Suprapubic skin (tissue), 4 donors: ENCODE data around the gene SYT6. TPM values are rescaled to one million over a fixed set of nuclear protein-coding genes. Genes with fewer than 3 reads are reported as not detected.

Experiments used
- DNase-seq, 2 donors: peaks; one replicate each; pipeline ENCODE4 v3.0.0-alpha.2; 2019; ENCODE audit warnings: low spot score in 2 of 2
- H3K27ac ChIP-seq: fragments of 200-600 bp; sonication (generic); one replicate; pipeline ENCODE4 v1.5.1; 2019
- H3K27me3 ChIP-seq: fragments of 200-600 bp; sonication (generic); one replicate; pipeline ENCODE4 v1.5.1; 2019
- H3K36me3 ChIP-seq: fragments of 200-600 bp; sonication (generic); one replicate; pipeline ENCODE4 v1.5.1; 2019
- H3K4me1 ChIP-seq: fragments of 200-600 bp; sonication (generic); one replicate; pipeline ENCODE4 v1.5.1; 2019
- H3K4me3 ChIP-seq: fragments of 200-600 bp; sonication (generic); one replicate; pipeline ENCODE4 v1.5.1; 2019; ENCODE audit warnings: mild to moderate bottlenecking
- H3K9me3 ChIP-seq: fragments of 200-600 bp; sonication (generic); one replicate; pipeline ENCODE4 v1.5.1; 2019
- EP300 ChIP-seq: sonication (generic); formaldehyde crosslinking; IDR thresholded peaks from one replicate; pipeline ENCODE4 v1.6.1; 2017; ENCODE audit warnings: antibody characterized with exemption
- POLR2A ChIP-seq, 2 donors: fragments of 450-650 bp; IDR thresholded peaks; one replicate each; pipeline ENCODE4 v1.6.1; 2017; ENCODE audit warnings: antibody characterized with exemption in 2 of 2, mild to moderate bottlenecking in 2 of 2, moderate library complexity in 2 of 2
- POLR2AphosphoS5 ChIP-seq, 3 donors: sonication (generic); formaldehyde crosslinking; IDR thresholded peaks; one replicate each; pipeline ENCODE4 v1.6.1; 2017; ENCODE audit warnings: antibody characterized with exemption in 3 of 3
- WGBS: methylation state at CpG from one replicate; pipeline ENCODE4 v1.1.5; 2018; 5-methylcytosine and 5-hydroxymethylcytosine counted together
- total RNA-seq, 4 donors: library from RNA; depleted of rRNA; stranded (reverse); fragments of >200 nt; gene quantifications; one replicate each; pipeline ENCODE4 v1.1.0, GENCODE V29; 2016
- TF ChIP-seq, protein P1 (sequence below), 2 donors: fragments of 200-600 bp in 1 of 2; fragments of 450-650 bp in 1 of 2; sonication (generic) in 1 of 2; IDR thresholded peaks; one replicate each; pipeline ENCODE4 v1.5.1; 2016 to 2019; ENCODE audit warnings: antibody characterized with exemption in 2 of 2, mild to moderate bottlenecking in 1 of 2, moderate library complexity in 1 of 2

SYT6 gene
- total RNA-seq, 4 donors from 2014 or later, result 0.23 TPM; not detected in 3

DNA sequence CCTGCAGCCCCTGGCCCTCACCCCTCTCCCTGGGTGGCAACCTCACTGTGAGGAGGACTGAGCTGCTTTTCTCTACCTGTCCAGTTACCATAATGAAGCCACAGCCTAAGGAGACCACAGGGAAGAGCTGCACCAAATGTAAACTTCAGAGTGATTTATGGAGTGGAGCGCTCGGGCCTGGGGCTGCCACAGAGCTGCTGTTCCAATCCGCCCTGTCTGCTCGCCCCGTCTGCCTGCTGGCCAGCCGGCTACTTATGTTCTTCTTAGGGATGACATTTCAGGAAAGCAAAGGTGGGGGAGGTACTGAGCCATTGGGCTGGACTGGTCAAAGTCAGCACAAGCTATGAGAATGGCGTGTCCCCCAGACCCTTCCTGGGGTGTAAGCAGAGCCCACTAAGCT is 17.9 kb downstream of the SYT6 start:
- Histone ChIP-seq H3K4me1 (no peaks in the 10 kb centered on the region), H3K27ac (no peak overlapping the region), H3K4me3 (no peak overlapping the region), H3K9me3 (no peaks in the 10 kb centered on the region), H3K27me3 (peaks cover 16% of the 10 kb centered on the region), H3K36me3 (no peaks in the 10 kb centered on the region)
- WGBS, result 59% methylated on average over 6 of the region's 7 CpGs
- DNase-seq, result no peak
- TF ChIP-seq, protein P1, sequence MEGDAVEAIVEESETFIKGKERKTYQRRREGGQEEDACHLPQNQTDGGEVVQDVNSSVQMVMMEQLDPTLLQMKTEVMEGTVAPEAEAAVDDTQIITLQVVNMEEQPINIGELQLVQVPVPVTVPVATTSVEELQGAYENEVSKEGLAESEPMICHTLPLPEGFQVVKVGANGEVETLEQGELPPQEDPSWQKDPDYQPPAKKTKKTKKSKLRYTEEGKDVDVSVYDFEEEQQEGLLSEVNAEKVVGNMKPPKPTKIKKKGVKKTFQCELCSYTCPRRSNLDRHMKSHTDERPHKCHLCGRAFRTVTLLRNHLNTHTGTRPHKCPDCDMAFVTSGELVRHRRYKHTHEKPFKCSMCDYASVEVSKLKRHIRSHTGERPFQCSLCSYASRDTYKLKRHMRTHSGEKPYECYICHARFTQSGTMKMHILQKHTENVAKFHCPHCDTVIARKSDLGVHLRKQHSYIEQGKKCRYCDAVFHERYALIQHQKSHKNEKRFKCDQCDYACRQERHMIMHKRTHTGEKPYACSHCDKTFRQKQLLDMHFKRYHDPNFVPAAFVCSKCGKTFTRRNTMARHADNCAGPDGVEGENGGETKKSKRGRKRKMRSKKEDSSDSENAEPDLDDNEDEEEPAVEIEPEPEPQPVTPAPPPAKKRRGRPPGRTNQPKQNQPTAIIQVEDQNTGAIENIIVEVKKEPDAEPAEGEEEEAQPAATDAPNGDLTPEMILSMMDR (IDR thresholded peaks at IDR 0.05), result no peak
- TF ChIP-seq POLR2A (IDR thresholded peaks at IDR 0.05) (no peak), EP300 (no peak), POLR2AphosphoS5 (IDR thresholded peaks at IDR 0.05) (no peak)

GRCh38 chr1:114134518-114134917 is 19.2 kb downstream of the SYT6 start:
- H3K9me3 ChIP-seq, result no peaks in the 10 kb centered on the region
- no peak overlapping the region for H3K27ac ChIP-seq
- no peak overlapping the region for H3K4me3 ChIP-seq
- TF ChIP-seq, protein P1 (IDR thresholded peaks at IDR 0.05), result no peak
- TF ChIP-seq POLR2A (IDR thresholded peaks at IDR 0.05), result no peak
- no peak for TF ChIP-seq POLR2AphosphoS5 (IDR thresholded peaks at IDR 0.05)
- TF ChIP-seq EP300, result no peak
- H3K4me1 ChIP-seq, result no peaks in the 10 kb centered on the region
- peaks cover 13% of the 10 kb centered on the region for H3K27me3 ChIP-seq
- DNase-seq, result no peak
- H3K36me3 ChIP-seq, result no peaks in the 10 kb centered on the region
- 80% methylated on average over 4 of the region's 4 CpGs for WGBS

DNA sequence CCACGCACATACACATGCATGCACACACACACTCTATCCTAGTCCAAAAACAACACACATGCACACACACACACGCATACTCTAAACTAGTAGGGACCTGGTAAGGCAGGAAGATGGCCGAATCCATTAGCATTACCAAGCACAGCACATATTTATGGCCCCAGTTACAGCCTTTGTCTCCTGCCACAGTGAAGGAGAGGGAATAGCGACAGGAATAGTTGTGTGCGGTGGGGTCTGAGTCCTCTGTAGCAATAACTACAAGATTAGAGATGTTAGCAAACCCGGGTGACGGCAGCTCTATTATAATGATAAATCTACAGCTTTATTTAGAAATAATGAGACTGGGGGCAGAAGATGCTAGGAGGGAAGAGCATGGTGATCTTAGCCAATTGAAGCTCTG is 20.5 kb downstream of the SYT6 start:
- no peaks in the 10 kb centered on the region for H3K36me3 ChIP-seq
- no peak for DNase-seq
- H3K4me3 ChIP-seq, result no peak overlapping the region
- TF ChIP-seq, protein P1 (IDR thresholded peaks at IDR 0.05), result no peak
- no peak for TF ChIP-seq EP300
- TF ChIP-seq POLR2A (IDR thresholded peaks at IDR 0.05), result no peak
- no peak for TF ChIP-seq POLR2AphosphoS5 (IDR thresholded peaks at IDR 0.05)
- peaks cover 13% of the 10 kb centered on the region for H3K27me3 ChIP-seq
- H3K9me3 ChIP-seq, result no peaks in the 10 kb centered on the region
- no peaks in the 10 kb centered on the region for H3K4me1 ChIP-seq
- 91% methylated on average over 7 of the region's 7 CpGs for WGBS
- H3K27ac ChIP-seq, result no peak overlapping the region

- TF ChIP-seq EP300, result no peak
- no peak for TF ChIP-seq POLR2AphosphoS5 (IDR thresholded peaks at IDR 0.05)
- TF ChIP-seq, protein P1 (IDR thresholded peaks at IDR 0.05), result no peak
- no peak for TF ChIP-seq POLR2A (IDR thresholded peaks at IDR 0.05)
- H3K4me1 ChIP-seq, result no peaks in the 10 kb centered on the region
Observed at GRCh38 chr1:114131526-114132220, 22.0 kb downstream of the SYT6 start.

DNA sequence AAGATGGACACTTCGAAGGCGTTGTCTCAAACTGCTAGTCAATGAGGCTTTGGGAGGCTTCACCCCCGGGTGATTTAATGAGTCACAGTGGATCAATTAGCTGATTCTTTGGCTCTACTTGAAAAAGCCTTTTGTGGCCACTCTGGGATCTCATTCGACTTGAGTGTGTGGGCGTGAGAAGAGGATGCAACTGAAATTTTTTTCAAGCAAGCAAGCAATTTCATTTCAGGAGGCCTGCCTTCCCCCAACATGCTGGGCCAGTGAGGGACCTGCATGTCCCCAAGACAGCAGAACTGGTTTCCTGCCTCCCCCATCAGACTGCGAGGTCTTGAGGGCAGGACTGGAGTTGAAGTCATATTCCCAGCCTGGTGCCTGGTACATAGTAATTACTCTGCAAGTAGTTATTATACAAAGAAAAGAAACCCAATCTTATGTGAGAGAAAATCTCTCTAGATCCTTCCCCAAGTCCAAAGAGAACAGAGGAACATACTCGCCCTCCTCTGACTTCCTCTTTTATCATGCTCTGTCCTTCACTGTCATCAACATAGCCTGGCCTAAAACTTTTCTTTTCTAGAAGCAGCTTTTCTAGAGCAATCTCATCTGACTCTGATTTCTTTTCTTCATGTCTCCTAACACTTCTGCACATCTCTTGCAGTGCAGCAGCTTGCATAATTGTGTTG is 22.7 kb downstream of the SYT6 start:
- Histone ChIP-seq H3K4me3 (no peak overlapping the region), H3K36me3 (no peaks in the 10 kb centered on the region), H3K4me1 (no peaks in the 10 kb centered on the region), H3K9me3 (no peaks in the 10 kb centered on the region), H3K27ac (no peak overlapping the region), H3K27me3 (peaks cover 6% of the 10 kb centered on the region)
- DNase-seq, result no peak
- 58% methylated on average over 7 of the region's 7 CpGs for WGBS
- TF ChIP-seq EP300 (no peak), POLR2AphosphoS5 (IDR thresholded peaks at IDR 0.05) (no peak), POLR2A (IDR thresholded peaks at IDR 0.05) (no peak)

More at GRCh38 chr1:114131526-114132220, 22.0 kb downstream of the SYT6 start:
- Histone ChIP-seq H3K4me3 (no peak overlapping the region), H3K27me3 (peaks cover 13% of the 10 kb centered on the region), H3K27ac (no peak overlapping the region), H3K36me3 (no peaks in the 10 kb centered on the region), H3K9me3 (no peaks in the 10 kb centered on the region)
- no peak for DNase-seq
- 92% methylated on average over 4 of the region's 4 CpGs for WGBS
